ENCODE data around the gene ETAA1.

DNA sequence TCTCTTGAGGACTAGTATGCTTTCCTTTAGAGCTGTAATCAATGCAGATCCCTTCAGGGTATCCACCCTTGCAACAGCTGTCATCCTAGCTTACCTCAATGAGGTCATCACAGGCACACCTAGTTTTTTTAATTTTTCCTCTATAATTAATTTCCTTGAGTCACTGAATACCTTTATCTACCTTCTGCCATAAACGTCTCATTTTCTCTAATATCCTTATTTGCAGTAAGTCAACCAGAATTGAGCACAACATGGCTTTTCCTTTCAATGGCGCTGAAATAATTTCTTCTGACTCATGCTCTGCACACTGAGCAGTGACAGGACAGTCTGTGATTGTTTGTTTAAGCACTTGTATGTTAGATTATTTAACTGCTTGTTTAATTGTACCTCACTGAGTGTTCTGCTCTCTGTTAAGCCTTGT lies 49.4 kb downstream of the ETAA1 start:
- TF ChIP-seq CTCF (IDR thresholded peaks at IDR 0.05; ENCODE audit: low read depth, low read length, poor library complexity, severe bottlenecking) (no peak), EZH2phosphoT487 (IDR thresholded peaks at IDR 0.05; ENCODE audit: borderline replicate concordance, low read length) (no peak)

Data from DOHH2 (cell line).